Stimulated activated CD8-positive, alpha-beta memory T cell treated with anti-CD3 and anti-CD28 coated beads, Interleukin-12 subunit alpha, Interleukin-12 subunit beta, amount 100 ng/mL, for 1 hour (primary cell): ENCODE results near the gene CKS1B.

Source experiments
- DNase-seq: peaks from one replicate; pipeline ENCODE4 v3.0.0-alpha.2; 2020; ENCODE audit warnings: low read depth

CKS1B gene

GRCh38 chr1:154945962-154946850 lies 28.3 kb upstream of the CKS1B start:
- no peak for DNase-seq

- no peak for DNase-seq
Observed at GRCh38 chr1:154948079-154948478, 26.4 kb upstream of the CKS1B start.

DNA sequence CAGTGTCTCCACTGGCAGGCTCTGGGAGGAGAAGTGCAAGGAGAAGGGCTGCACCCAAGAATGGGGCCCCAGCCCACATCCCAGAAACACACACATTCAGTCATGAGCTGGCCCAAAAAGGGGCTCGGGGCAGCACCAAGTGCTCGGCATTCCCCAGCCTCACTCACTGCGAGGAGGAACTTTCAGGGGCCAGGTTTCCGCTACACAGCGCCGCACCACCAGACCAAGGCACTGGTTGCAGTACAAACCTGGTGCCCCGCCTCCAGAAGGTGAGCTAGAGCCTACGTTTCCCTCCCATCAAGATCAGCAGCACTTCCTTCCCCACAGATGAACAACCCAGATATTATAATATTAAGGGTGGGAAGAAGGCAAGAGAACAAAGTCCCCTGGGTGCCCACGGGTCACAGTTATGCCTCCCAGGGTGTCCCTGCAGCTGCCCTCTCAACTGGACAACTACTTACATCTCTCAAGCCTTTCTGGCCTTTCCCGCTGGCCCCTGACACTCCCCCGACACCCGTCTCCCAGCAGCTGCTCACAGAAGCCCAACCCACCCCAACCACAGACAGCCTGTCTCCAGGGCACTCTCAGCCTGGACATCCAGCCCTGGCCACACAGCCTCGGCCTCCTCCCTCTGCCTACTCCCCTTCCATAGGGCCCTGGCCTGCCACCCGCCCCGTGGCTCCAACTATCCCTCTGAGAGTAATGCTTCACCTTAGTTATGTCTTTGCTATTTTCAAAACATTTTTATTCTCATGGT lies 22.4 kb upstream of the CKS1B start:
- peak; percentile 39 for DNase-seq

DNA sequence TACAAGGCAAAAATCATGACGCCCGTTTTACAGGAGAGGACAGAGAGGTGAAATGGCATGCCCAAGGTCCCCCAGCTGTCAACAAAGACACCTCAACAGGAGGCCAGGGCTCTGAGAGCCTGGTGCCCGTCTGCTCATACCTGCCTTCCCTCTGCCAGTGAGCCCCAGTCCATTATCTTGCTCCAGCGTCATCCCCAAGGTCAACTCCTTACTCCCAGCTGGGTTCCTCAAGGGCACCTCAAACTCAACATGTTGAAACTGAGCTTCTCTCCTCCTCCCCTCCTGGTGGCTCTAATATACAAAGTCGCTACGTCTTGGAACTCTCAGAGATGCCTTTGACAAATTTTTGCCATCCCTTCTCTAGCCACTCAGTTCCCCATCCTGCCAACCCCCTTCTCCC lies 21.8 kb upstream of the CKS1B start:
- no peak for DNase-seq

DNA sequence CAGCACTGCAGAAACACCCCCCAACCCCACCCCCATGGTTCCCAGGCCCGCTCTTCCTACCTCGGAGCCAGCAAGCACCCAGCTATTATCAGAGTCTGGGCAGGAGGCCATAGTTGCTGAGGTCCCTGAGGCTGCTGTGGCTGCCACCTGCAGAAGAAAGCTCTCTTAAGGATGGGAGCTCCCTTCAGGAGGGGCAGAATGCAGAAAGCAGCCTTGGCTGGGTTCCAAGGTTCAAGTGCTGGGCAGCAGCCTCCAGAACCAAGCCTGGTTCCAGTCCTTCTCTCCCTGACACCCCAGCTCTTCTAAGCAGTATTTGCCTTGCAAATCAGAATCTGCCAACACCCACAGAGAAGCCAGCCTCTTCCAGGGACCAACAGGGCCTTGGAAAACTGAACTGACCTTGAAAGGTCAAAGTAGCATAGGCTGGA lies 20.9 kb upstream of the CKS1B start:
- DNase-seq: no peak

DNA sequence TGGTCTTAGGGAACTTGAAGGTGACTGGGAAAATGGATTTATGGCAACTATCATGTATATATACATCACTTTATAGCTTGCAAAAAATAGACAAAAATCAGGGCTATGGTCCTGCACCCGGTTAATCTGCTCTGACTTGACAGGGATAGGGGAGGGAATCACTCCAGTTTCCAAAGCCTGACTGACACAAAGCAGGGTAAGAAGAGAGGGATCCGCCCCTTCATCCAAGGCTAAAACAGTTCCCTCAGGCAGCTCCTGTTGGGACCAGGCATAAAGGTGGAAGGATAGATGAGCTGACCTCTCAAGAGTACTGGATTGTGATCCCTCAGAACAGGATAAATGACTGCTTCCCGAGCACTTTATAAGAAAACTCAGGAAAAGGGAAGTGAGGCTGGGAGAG lies 19.9 kb upstream of the CKS1B start:
- DNase-seq: no peak

GRCh38 chr1:154955039-154955717 lies 19.3 kb upstream of the CKS1B start:
- peak; percentile 86 for DNase-seq

DNA sequence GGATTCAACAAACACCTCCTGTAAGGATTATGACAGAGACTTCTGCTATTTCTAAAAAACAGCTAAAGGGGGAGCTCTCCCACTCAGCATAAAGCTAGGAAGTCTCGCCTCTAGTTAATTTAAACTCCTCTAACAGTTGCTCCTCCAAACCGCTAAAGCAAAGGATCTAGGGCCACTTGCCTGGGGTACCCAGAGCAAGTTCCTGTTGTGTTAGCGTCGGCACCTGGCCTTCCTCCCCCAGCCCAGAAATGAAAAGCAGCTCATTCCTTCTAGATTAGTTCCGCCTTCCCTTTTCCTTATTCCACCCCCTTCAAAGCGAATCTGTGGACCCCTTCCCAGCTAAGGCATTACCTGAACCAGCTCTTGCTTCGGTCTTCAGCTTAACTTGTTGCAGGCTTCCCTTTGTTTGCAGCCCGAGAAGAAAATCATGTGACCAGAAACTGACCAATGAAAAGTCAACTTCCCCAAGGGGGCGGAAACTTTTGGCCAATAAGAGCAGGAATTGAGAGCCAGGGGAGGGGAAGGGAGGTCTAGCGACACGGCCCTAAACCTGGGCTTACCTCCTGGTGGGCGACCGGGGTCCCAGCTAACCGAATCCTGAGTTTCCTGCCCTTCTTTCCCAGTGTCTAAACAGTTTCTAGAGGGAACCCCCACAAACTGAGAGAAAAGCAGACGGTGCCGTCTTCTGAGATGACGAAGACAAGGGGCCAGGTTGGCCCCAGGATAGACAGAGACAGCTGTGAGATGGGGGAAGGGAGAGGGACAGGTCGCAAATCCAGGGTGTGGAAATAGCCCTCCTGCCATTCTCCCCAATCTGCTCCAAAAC lies 18.6 kb upstream of the CKS1B start, which contains the start of gene PBXIP1:
Gene PBXIP1, minus strand, starts transcription at position 382 of the 826 bp plus-strand sequence. CDS start 2,378 bp downstream, outside the sequence.
- peak; percentile 68 for DNase-seq

GRCh38 chr1:154956544-154956941 lies 17.9 kb upstream of the CKS1B start:
- DNase-seq: no peak

GRCh38 chr1:154957091-154957657 lies 17.3 kb upstream of the CKS1B start:
- no peak for DNase-seq

GRCh38 chr1:154958036-154958435 lies 16.4 kb upstream of the CKS1B start:
- no peak for DNase-seq

DNA sequence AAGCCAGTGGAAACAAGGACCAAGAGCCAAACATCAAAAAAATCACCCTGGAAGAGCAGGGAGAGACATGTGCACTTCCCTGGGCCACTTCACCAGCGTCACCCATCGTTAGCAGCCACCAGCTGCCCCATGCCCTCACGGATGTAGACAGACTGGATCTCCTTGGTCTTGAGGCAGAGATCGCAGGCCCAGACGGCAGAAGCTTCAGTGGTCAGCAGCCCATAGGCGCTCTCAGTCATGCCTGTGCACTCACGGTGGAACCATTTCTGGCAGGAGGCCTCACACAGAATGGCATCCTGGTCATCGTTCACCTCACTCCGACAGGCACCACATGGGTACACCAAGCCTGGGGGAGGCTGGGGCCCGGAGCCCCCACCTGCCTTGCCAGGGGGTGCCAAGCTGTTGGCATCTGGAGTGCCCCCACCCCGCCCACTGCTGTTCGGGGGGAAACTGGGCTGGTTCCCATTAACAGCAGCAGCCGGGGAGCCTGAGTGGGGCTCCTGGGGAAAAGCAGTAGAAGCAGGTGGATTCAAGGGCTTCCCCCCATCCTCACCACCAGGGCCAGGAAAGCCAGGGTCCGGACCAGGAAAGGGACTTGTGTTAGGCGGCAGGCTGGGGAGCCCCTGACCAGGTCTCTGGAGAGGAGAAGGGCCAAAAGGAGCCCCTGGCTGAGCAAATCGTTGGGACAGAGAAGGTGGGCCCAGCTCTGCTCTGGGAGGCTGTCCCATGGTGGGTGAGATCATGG lies 15.6 kb upstream of the CKS1B start:
- DNase-seq: no peak

DNA sequence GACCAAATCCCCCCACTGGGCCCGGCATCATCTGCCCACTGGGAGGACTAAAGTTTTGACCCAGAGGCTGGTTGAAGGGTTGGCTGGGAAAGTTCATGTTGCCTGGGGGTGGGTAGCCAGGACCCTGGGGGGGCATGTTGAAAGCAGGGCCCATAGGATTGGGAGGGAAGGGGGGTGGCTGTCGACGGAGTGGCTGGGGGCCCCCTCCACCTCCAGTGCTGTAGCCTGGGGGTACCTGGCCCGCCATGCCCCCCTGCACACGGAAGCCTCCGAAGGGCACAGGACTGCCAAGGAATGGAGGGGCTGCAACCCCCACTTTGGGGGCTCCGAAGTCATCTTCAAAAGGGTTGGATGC lies 15.1 kb upstream of the CKS1B start:
- DNase-seq: no peak

DNA sequence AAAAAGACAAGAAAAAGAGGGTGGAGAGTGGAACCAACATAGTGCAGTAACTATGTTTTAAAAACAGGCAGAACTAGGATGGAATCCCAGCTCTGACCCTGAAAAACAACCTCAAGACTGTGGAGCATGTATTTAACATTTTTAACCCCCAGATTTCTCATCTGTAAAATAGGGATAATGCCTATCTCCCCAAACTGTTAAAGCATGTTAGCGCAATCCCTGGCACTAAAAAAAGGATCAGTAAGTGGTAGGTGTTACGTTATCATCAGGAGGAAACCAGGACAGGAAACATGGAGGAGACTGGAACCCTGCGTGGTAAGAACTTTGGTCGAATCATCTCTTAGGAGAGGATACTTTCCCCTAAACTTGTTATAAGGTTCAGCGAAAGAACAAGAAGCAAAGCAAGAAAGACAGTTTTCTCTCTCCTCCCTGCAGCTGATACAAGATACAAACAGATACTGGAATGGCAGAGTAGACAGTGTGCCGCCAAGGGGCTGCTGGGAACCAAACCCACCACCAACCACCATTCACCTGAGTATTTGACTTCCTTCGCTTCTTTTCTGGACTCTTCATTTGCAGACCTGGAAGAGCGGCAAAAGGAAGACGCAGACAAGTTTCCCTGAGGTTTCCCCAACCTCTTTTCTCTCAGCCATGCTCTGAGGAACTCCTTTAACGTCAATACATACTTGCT lies 13.9 kb upstream of the CKS1B start:
- no peak for DNase-seq

DNA sequence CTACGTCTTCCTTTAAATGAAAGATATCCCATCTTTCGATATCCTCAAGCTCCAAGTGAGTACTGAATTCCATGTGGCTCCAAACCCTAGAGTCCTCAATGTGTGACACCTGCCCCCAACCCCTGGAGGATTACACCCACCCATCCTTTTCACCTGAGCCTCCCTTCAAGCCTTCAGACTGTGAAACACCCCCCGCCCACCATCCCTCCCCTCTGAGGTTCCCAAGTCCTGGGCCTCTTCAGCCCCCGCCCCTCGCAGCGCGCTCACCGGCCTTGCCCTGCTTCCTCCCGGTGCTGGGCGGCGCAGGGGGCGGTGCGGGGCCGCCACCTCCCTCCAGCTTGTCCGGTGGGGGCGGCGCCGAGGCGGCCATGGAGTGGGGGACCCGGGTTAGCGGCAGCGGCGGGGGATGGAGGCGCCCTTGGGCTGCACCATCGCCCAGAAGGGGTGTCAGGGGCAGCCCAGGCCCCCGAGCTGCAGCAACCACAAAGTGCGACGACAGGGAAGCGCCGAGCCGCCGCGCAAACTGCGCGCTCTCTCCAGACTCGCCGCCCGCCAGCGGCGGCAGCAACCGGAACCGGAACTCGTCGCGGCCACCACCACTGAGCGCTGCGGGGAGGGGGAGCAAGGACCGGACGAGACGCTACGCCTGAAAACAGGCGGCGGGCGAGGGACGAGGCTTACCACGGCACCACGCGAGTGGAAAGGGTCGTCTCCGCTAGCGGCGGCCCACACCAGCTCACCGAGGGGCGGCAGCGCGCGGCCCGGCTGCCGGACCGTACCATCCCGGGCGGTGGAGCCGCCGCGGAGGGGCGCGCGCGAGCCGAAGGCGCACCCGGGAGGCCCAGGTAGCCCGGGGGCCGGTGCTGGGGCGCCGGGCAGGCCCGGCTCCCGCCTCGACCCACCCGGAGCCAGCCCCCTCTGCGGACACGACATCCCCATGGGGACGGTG lies 13.0 kb upstream of the CKS1B start, which contains the start of gene PYGO2:
Gene PYGO2, minus strand, starts transcription at position 576 of the 949 bp plus-strand sequence. Its CDS starts 206 bp downstream, at position 370.
- DNase-seq: peak; percentile 63

GRCh38 chr1:154962156-154962749 lies 12.2 kb upstream of the CKS1B start:
- no peak for DNase-seq

- DNase-seq: no peak
Observed at GRCh38 chr1:154962795-154963330, 11.6 kb upstream of the CKS1B start.

GRCh38 chr1:154963643-154964042 lies 10.8 kb upstream of the CKS1B start:
- no peak for DNase-seq
